Measurements from ENCODE around the gene ATG2A. TPM values are rescaled to one million over a fixed set of nuclear protein-coding genes. Genes with fewer than 3 reads are reported as not detected.
"Not testable (repeated sequence)": the region's sequence is repeated elsewhere in the genome, so short reads cannot be mapped to it uniquely, and the experiment has no call there.

Gene ATG2A
- total RNA-seq, 3 donors from 2014 or later: 35.4 to 39.8 (median 36.6) TPM

DNA sequence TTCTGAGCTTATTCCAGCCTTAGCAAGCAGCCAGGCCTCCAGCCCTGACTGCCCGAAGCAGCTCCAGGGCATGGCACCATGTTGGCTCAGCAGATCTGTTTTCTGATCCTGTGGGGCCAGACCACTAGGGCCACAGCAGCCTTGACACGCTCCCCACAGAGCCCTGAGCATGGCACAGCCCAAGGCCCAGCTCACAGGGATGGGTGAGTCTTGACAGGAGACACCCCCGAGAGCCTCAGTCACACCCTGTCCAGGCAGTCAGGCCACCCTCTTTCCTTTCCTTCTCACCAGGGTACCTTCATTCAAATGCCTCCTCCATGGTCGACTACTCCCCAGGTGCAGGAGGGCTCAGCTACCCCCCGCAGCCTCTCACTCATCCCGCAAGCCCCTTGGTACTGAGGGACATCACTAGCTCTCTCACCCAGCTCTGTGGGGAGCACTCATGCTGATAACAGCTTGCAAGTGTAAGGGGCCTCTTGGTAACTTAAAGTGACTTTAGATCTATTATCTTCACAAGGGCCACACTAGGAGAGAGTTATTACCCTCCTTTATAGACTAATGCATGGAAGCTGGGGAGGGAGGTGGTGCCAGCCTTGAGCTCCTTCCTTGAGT lies 68.7 kb downstream of the ATG2A start:
- TF ChIP-seq, protein P1, sequence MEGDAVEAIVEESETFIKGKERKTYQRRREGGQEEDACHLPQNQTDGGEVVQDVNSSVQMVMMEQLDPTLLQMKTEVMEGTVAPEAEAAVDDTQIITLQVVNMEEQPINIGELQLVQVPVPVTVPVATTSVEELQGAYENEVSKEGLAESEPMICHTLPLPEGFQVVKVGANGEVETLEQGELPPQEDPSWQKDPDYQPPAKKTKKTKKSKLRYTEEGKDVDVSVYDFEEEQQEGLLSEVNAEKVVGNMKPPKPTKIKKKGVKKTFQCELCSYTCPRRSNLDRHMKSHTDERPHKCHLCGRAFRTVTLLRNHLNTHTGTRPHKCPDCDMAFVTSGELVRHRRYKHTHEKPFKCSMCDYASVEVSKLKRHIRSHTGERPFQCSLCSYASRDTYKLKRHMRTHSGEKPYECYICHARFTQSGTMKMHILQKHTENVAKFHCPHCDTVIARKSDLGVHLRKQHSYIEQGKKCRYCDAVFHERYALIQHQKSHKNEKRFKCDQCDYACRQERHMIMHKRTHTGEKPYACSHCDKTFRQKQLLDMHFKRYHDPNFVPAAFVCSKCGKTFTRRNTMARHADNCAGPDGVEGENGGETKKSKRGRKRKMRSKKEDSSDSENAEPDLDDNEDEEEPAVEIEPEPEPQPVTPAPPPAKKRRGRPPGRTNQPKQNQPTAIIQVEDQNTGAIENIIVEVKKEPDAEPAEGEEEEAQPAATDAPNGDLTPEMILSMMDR (IDR thresholded peaks at IDR 0.05): no peak
- DNase-seq (peak in 2 of 3 donors; percentile 23 to 51), ATAC-seq (no peak)
- intact Hi-C loops (cut with DNase I, micrococcal nuclease): loop anchor here (5.0 kb wide), 1 partner anchor 44 kb away; no protein-coding TSS in a partner anchor
- Histone ChIP-seq H3K9me3 (no peaks in the 10 kb centered on the region), H3K4me1 (ENCODE audit: low read depth) (peaks cover 43% of the 10 kb centered on the region), H3K36me3 (ENCODE audit: low read depth) (no peaks in the 10 kb centered on the region), H3K4me3 (no peak overlapping the region)

DNA sequence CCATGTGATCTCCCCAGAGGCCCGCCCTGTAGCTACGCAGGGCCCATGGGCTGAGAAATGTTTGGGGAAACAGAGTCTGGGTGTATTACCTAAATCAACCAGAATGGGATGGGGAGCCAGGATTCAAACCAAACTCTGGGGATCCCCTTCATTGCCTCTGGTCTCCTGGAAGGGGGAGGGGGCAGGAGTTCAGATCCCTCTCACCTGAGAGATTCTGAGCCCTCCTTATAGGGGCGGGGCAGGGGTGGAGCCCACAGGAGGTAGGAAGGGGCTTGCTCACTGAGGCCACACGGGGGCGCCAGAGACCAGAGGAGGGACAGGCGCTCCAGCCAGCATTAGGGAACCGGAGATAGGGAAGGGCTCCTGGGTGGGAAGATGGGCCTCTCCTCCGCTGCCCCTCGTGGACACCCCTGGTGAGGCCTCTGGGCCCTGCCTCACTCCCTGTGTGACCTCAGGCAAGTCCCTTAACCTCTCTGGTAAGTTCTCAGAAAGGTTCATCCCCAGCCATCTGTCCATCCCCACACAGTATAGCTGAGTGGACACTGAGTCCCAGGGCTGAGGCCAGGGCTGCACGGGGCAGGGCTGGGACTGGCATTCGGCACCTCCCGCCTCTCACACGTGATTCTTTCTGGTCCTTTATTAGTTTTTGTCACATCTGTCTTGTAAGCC lies 69.9 kb downstream of the ATG2A start:
- ATAC-seq (peak; percentile 66), DNase-seq (peak; percentile 94 to 98 (median 95))
- H3K4me3 ChIP-seq: no peak overlapping the region
- intact Hi-C loops (cut with DNase I, micrococcal nuclease): loop anchor here (5.0 kb wide), 1 partner anchor 45 kb away; no protein-coding TSS in a partner anchor
- no peaks in the 10 kb centered on the region for H3K9me3 ChIP-seq
- TF ChIP-seq, protein P1 (IDR thresholded peaks at IDR 0.05): peak; percentile 94
- H3K4me1 ChIP-seq (ENCODE audit: low read depth): peaks cover 45% of the 10 kb centered on the region
- H3K36me3 ChIP-seq (ENCODE audit: low read depth): no peaks in the 10 kb centered on the region

DNA sequence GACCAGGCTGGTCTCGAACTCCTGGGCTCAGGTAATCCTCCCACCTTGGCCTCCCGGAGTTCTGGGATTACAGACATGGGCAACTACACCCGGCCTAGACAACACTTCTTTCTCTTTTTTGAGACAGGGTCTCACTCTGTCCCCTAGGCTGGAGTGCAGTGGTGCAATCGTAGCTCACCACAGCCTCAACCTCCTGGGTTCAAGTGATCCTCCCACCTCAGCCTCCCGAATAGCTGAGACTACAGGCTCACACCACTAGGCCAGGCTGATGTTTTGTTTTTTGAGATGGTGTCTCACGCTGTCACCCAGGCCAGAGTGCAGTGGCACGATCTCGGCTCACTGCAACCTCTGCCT lies 71.3 kb downstream of the ATG2A start:
- H3K4me1 ChIP-seq (ENCODE audit: low read depth): peaks cover 39% of the 10 kb centered on the region
- H3K4me3 ChIP-seq; DNase-seq; H3K9me3 ChIP-seq; ATAC-seq; H3K36me3 ChIP-seq (ENCODE audit: low read depth): not testable (repeated sequence)
- intact Hi-C loops (cut with DNase I, micrococcal nuclease): loop anchor here (5.0 kb wide), 1 partner anchor 47 kb away; no protein-coding TSS in a partner anchor

DNA sequence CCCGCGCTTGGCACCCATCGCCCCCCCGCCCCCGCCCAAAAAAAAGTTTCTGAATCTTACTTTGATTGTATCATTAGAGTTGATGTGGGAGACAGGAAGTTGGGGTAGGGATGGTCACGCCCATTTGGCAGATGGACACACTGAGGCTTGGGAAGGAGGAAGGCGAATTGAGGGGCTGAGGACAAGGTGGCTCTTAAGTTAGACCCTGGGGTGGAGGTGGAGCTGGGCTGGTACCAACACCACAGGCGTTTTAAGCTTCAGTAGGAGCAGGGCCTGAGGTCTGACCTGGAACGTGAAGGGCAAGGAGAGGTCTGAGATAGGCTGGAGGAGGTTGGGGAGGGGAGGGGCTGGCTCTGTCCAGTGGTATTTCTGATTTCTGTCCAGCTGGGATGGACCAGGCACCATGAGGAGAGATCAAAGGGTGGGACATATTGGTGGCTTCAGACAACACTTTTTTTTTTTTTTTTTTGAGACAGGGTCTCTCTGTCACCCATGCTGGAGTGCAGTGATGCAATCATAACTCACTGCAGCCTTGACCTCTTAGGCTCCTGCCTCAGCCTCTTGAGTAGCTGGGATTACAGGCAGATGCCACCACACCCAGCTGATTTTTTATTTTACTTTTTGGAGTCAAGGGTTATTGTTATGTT lies 71.8 kb downstream of the ATG2A start:
- DNase-seq (peak in 2 of 3 donors; percentile 56 to 68), ATAC-seq (no peak)
- H3K9me3 ChIP-seq: no peaks in the 10 kb centered on the region
- intact Hi-C loops (cut with DNase I, micrococcal nuclease): loop anchor here (5.0 kb wide), 1 partner anchor 47 kb away; no protein-coding TSS in a partner anchor
- peak overlapping the region; percentile 38 for H3K4me3 ChIP-seq
- TF ChIP-seq, protein P1 (IDR thresholded peaks at IDR 0.05): no peak
- H3K36me3 ChIP-seq (ENCODE audit: low read depth): no peaks in the 10 kb centered on the region
- H3K4me1 ChIP-seq (ENCODE audit: low read depth): peaks cover 36% of the 10 kb centered on the region

Small RNAs within 50 kb of the gene (microRNA-seq; reads per million reads assigned to microRNA genes)
- gene MIR6749 (not detected), gene MIR6750 (not detected)

Other genes with a start within 250 kb of the ATG2A start
- gene NRXN2, start 194.0 kb downstream of the ATG2A start, total RNA-seq: 10 to 100 TPM in 1 of 3 donors, 1 to 10 TPM in 2; 3.9 to 42.0 (median 6.9) TPM
- 10 to 100 TPM in 1 of 3 donors, 1 to 10 TPM in 2; 3.3 to 25.6 (median 9.7) TPM for gene RASGRP2, start 173.1 kb downstream of the ATG2A start, total RNA-seq
- gene PYGM, start 157.2 kb downstream of the ATG2A start, total RNA-seq: 10 to 100 TPM in 1 of 3 donors, 1 to 10 TPM in 2; 2.0 to 21.1 (median 2.8) TPM
- gene SF1, start 138.7 kb downstream of the ATG2A start, total RNA-seq: 100 to 1,000 TPM; 223 to 317 (median 241) TPM
- 10 to 100 TPM in 2 of 3 donors, 1 to 10 TPM in 1; 8.7 to 16.8 (median 14.1) TPM for gene MAP4K2, start 114.0 kb downstream of the ATG2A start, total RNA-seq
- gene MEN1, start 106.7 kb downstream of the ATG2A start, total RNA-seq: 10 to 100 TPM; 19.3 to 26.4 (median 21.9) TPM
- 10 to 100 TPM; 24.3 to 73.1 (median 32.3) TPM for gene CDC42BPG, start 72.6 kb downstream of the ATG2A start, total RNA-seq
- gene EHD1, start 38.6 kb downstream of the ATG2A start, total RNA-seq: 10 to 100 TPM; 58.3 to 85.9 (median 81.5) TPM
- gene PPP2R5B, start 7.5 kb upstream of the ATG2A start, total RNA-seq: 10 to 100 TPM; 23.0 to 39.7 (median 23.2) TPM
- gene GPHA2, start 18.7 kb upstream of the ATG2A start, total RNA-seq: not detected
- not detected for gene MAJIN, start 54.9 kb upstream of the ATG2A start, total RNA-seq
- 10 to 100 TPM; 12.7 to 25.3 (median 18.0) TPM for gene BATF2, start 79.8 kb upstream of the ATG2A start, total RNA-seq
- gene ARL2, start 97.0 kb upstream of the ATG2A start, total RNA-seq: 10 to 100 TPM; 70.1 to 90.6 (median 71.4) TPM
- 10 to 100 TPM; 28.5 to 46.6 (median 42.8) TPM for gene SNX15, start 110.2 kb upstream of the ATG2A start, total RNA-seq
- gene SAC3D1, start 124.0 kb upstream of the ATG2A start, total RNA-seq: 10 to 100 TPM in 2 of 3 donors, 1 to 10 TPM in 1; 8.5 to 13.1 (median 11.8) TPM
- gene NAALADL1, start 141.3 kb upstream of the ATG2A start, total RNA-seq: 10 to 100 TPM in 2 of 3 donors, 1 to 10 TPM in 1; 6.9 to 57.7 (median 32.6) TPM
- 10 to 100 TPM in 1 of 3 donors, 1 to 10 TPM in 2; 2.9 to 14.6 (median 4.8) TPM for gene CDCA5, start 166.8 kb upstream of the ATG2A start, total RNA-seq
- 10 to 100 TPM; 36.3 to 50.6 (median 42.6) TPM for gene ZFPL1, start 167.0 kb upstream of the ATG2A start, total RNA-seq
- gene VPS51, start 179.0 kb upstream of the ATG2A start, total RNA-seq: 100 to 1,000 TPM; 149 to 200 (median 156) TPM
- gene TM7SF2, start 194.7 kb upstream of the ATG2A start, total RNA-seq: 10 to 100 TPM; 13.1 to 25.7 (median 23.6) TPM
- gene ZNHIT2, start 200.5 kb upstream of the ATG2A start, total RNA-seq: 1 to 10 TPM; 5.1 to 8.3 (median 6.0) TPM
- 100 to 1,000 TPM; 680 to 873 (median 705) TPM for gene FAU, start 204.9 kb upstream of the ATG2A start, total RNA-seq
- 10 to 100 TPM; 42.6 to 48.5 (median 45.4) TPM for gene MRPL49, start 205.1 kb upstream of the ATG2A start, total RNA-seq
- gene SYVN1, start 217.3 kb upstream of the ATG2A start, total RNA-seq: 10 to 100 TPM; 59.7 to 62.2 (median 60.3) TPM